ENCODE data around the gene IER3IP1. TPM values are rescaled to one million over a fixed set of nuclear protein-coding genes. Genes with fewer than 3 reads are reported as not detected.

The IER3IP1 gene
- total RNA-seq, 4 donors from 2014 or later, result 10.0 to 31.0 (median 12.0) TPM

DNA sequence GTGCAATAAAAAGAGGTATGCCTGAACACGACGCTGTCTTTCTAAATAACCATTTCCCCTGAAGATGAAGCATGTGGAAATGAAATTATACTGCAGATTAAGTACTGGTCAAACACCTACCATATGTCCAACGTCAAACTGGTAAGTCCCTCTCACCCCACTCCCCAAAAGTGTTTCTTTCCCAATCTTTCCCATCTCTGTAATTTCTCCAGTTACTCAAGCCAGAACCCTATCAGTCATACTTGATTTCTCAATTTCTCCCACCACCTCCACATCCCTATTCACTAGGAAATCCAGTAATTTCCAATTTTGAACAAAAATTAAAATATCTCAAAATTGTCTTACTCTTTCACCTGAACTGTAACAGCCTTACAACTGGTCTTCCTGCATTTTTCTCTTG is 55.0 kb downstream of the IER3IP1 start:
- TF ChIP-seq, protein P1, sequence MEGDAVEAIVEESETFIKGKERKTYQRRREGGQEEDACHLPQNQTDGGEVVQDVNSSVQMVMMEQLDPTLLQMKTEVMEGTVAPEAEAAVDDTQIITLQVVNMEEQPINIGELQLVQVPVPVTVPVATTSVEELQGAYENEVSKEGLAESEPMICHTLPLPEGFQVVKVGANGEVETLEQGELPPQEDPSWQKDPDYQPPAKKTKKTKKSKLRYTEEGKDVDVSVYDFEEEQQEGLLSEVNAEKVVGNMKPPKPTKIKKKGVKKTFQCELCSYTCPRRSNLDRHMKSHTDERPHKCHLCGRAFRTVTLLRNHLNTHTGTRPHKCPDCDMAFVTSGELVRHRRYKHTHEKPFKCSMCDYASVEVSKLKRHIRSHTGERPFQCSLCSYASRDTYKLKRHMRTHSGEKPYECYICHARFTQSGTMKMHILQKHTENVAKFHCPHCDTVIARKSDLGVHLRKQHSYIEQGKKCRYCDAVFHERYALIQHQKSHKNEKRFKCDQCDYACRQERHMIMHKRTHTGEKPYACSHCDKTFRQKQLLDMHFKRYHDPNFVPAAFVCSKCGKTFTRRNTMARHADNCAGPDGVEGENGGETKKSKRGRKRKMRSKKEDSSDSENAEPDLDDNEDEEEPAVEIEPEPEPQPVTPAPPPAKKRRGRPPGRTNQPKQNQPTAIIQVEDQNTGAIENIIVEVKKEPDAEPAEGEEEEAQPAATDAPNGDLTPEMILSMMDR (IDR thresholded peaks at IDR 0.05; ENCODE audit: low read depth), result no peak

DNA sequence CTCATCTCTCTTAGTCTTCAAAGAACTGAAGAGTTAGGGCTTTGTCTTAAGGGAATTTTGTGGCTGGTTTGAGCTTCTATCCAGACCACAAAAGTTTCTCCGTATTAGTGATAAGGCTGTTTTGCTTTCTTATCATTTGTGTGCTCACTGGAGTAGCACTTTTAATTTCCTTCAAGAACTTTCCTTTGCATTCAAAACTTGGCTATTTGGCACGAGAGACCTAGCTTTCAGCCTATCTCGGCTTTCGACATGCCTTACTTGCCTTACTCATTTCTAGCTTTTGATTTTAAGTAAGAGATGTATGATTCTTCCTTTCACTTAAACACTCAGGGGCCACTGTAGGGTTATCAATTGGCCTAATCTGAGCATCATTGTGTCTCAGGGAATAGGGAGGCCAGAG is 55.7 kb downstream of the IER3IP1 start:
- TF ChIP-seq, protein P1 (IDR thresholded peaks at IDR 0.05; ENCODE audit: low read depth), result no peak

DNA sequence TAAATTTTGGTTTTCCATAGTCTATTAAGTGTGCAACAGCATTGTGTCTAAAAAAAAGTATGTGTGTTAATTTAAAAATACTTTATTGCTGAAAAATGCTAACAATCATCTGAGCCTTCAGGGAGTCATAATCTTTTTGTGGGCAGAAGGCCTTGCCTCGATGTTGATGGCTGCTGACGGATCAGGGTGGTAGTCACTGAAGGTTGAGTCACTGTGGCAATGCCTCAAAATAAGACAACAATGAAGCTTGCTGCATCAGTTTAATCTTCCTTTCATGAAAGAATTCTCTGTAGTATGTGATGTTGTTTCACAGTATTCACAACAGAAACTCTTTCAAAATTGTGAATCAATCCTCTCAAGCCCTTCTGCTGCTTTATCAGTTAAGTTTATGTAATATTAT is 57.2 kb downstream of the IER3IP1 start:
- TF ChIP-seq, protein P1 (IDR thresholded peaks at IDR 0.05; ENCODE audit: low read depth), result no peak

DNA sequence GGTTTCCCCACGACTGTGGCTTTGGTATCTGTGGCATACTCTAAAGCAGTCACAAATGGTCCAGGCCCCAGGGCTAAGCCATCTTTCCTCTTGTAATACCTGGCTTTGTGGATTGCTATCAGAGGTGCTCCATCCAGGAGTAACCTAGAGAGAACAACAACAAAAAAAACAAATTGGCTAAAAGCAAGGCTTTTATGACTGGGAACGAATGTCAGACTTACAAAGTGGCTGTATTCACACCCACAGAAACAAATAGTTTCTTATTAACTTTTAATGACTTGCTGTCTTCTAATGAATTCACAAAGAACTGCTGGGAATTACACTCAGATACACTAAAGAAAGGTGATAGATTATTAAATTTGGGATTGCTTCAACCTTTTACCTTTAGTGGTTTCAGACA is 61.0 kb downstream of the IER3IP1 start:
- TF ChIP-seq, protein P1 (IDR thresholded peaks at IDR 0.05; ENCODE audit: low read depth), result no peak

DNA sequence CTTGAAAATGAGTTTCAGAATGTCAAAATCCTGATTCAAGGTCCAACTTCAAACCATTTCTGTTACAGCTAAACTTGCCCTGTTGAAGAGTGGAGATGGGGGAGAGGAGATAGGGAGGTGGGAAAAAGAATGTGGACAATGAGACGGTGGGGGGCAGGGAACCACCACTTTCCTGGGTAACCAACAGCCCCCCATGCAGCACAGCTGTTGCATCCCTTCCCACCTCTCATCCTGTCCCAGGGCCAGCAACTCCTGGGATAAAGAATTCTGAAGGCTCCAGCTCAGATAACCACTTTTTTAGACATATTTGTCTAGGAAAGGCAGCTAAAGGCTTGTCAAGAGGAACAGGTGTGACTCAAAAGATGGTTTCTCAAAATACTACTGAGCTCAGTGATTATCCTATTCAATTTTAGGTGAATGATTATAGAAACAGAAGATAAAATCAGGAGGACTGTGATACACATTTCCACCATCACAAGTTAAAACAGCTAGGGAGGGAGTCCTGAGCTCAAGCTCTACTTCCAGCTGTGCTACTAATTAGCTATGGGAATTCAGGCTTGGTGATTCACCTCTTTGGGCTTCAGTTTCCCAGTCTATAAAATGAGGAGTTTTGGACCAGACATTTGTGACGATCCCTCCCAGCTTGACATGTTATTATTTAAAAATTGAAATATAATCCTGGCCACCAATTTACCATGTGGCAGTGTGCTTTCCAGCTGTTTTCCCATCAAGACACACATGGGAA is 62.2 kb downstream of the IER3IP1 start:
- TF ChIP-seq, protein P1 (IDR thresholded peaks at IDR 0.05; ENCODE audit: low read depth), result no peak

DNA sequence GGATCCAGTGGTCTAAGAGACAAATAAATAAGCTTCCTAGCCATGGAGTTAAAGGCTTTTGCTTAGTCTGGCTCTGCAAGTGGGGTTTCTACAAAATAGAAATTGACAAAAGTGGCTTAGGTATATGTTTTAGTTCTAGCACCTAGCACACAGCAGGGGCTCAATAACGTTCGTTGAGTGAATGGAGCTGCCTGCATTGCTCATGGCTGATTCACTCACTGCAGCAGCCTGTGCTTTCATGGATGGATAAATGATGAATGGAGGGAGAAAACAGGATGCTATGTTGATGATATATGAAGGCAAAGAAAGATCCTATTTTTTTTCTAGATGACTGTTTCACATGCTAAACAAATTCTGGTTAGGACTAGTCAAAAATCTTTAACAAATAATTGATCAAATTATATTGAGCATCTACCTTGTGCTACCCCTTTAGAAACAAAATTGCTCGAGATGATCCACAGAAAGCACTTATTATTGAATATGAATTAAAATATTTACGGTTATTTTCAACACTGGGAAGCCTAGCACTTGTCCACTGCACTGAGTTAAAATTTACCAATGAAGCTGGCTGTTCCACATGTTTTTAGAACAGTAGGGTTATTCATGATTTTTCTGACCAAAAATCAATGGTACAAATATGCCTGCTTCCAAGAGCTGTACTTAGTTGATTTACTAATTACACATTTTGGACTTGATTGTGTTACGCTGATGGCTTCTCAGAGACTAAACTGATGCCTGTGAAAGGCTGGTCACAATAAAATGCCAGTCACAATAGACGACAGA is 65.5 kb downstream of the IER3IP1 start:
- TF ChIP-seq, protein P1 (IDR thresholded peaks at IDR 0.05; ENCODE audit: low read depth), result no peak

DNA sequence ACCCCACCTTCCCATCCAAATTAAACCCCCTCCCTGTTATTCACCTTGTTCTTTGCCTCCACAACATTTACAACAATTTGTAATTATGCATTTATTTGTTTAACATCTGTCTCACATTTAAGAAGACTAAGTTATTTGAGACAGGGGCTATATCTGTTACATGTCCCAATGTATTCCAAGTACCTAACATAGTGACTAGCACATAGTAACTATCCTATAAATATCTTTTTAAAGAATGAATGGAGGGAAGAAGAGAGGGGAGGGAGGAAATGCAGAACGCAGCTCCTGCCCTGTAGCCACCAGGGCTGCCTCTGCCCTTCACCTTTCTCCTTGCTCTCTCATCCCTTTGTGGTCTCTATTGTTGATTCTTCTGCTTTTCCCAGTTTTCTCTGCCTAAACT is 66.4 kb downstream of the IER3IP1 start:
- TF ChIP-seq, protein P1 (IDR thresholded peaks at IDR 0.05; ENCODE audit: low read depth), result no peak
